Parathyroid adenoma (tissue), 2 donors: Measurements from ENCODE around the gene NPAS3.

Source experiments
- H2AFZ ChIP-seq: fragments of 300-600 bp; sonication (generic); one replicate; pipeline ENCODE4 v1.7.0; 2017; ENCODE audit warnings: antibody characterized with exemption, mild to moderate bottlenecking
- H3K27ac ChIP-seq: fragments of 300-600 bp; sonication (generic); one replicate; pipeline ENCODE4 v1.7.0; 2017
- H3K27me3 ChIP-seq: fragments of 300-600 bp; sonication (generic); one replicate; pipeline ENCODE4 v1.7.0; 2017; ENCODE audit warnings: low read length; ENCODE audit not compliant: control insufficient read depth, insufficient read depth
- H3K36me3 ChIP-seq: fragments of 300-600 bp; sonication (generic); one replicate; pipeline ENCODE4 v1.7.0; 2017; ENCODE audit warnings: low read length; ENCODE audit not compliant: control insufficient read depth, insufficient read depth
- H3K4me1 ChIP-seq: fragments of 300-600 bp; sonication (generic); one replicate; pipeline ENCODE4 v1.7.0; 2017; ENCODE audit warnings: control low read depth
- H3K4me2 ChIP-seq: fragments of 300-600 bp; sonication (generic); one replicate; pipeline ENCODE4 v1.7.0; 2017; ENCODE audit warnings: low read length
- H3K4me3 ChIP-seq: fragments of 300-600 bp; sonication (generic); one replicate; pipeline ENCODE4 v1.7.0; 2017; ENCODE audit warnings: low read depth, low read length
- H3K79me2 ChIP-seq: fragments of 300-600 bp; sonication (generic); one replicate; pipeline ENCODE4 v1.7.0; 2017; ENCODE audit warnings: control low read depth
- H3K9ac ChIP-seq: fragments of 300-600 bp; sonication (generic); one replicate; pipeline ENCODE4 v1.7.0; 2017; ENCODE audit warnings: mild to moderate bottlenecking
- H3K9me3 ChIP-seq: fragments of 300-600 bp; sonication (generic); one replicate; pipeline ENCODE4 v1.7.0; 2017; ENCODE audit warnings: low read length; ENCODE audit not compliant: control insufficient read depth
- TF ChIP-seq, protein P1 (sequence below): fragments of 300-600 bp; sonication (generic); IDR thresholded peaks from one replicate; pipeline ENCODE4 v1.7.0; 2017; ENCODE audit warnings: antibody characterized with exemption, mild to moderate bottlenecking
- donor health status: primary hyperparathyroidism.

Gene NPAS3

DNA sequence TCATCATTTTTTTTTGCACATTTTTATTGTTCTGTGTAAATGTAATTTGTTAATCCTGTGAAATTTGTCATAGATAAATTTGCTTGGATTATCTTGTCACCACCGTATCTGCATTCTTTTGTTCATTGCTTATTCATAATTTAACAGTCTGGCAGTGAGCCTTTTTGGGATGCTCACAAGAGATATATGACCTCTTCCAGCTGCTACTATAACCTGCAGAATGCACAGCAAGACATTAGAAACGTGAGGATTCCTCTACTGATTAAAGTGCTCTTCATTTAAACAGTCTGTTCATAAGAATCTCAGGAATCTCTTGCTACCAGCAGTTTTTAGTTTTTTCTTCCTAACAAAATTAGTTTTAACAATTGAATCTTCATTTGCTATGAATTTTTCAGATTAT lies 9.1 kb downstream of the NPAS3 start:
- H3K9me3 ChIP-seq: no peaks in the 10 kb centered on the region
- H3K4me3 ChIP-seq: no peak overlapping the region
- TF ChIP-seq, protein P1, sequence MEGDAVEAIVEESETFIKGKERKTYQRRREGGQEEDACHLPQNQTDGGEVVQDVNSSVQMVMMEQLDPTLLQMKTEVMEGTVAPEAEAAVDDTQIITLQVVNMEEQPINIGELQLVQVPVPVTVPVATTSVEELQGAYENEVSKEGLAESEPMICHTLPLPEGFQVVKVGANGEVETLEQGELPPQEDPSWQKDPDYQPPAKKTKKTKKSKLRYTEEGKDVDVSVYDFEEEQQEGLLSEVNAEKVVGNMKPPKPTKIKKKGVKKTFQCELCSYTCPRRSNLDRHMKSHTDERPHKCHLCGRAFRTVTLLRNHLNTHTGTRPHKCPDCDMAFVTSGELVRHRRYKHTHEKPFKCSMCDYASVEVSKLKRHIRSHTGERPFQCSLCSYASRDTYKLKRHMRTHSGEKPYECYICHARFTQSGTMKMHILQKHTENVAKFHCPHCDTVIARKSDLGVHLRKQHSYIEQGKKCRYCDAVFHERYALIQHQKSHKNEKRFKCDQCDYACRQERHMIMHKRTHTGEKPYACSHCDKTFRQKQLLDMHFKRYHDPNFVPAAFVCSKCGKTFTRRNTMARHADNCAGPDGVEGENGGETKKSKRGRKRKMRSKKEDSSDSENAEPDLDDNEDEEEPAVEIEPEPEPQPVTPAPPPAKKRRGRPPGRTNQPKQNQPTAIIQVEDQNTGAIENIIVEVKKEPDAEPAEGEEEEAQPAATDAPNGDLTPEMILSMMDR: no peak
- H3K36me3 ChIP-seq: no peaks in the 10 kb centered on the region
- no peaks in the 10 kb centered on the region for H3K27me3 ChIP-seq
- H3K27ac ChIP-seq: no peak overlapping the region
- H3K79me2 ChIP-seq: no peaks in the 10 kb centered on the region
- no peak overlapping the region for H3K4me2 ChIP-seq
- H3K9ac ChIP-seq: no peak overlapping the region
- no peak overlapping the region for H2AFZ ChIP-seq
- no peaks in the 10 kb centered on the region for H3K4me1 ChIP-seq

- Histone ChIP-seq H2AFZ (no peak overlapping the region), H3K27ac (no peak overlapping the region), H3K9ac (no peak overlapping the region), H3K4me1 (no peaks in the 10 kb centered on the region), H3K36me3 (no peaks in the 10 kb centered on the region), H3K9me3 (no peaks in the 10 kb centered on the region), H3K79me2 (no peaks in the 10 kb centered on the region), H3K27me3 (no peaks in the 10 kb centered on the region), H3K4me2 (no peak overlapping the region), H3K4me3 (no peak overlapping the region)
- TF ChIP-seq, protein P1: no peak
Observed at GRCh38 chr14:32950584-32950983, 11.9 kb downstream of the NPAS3 start.

DNA sequence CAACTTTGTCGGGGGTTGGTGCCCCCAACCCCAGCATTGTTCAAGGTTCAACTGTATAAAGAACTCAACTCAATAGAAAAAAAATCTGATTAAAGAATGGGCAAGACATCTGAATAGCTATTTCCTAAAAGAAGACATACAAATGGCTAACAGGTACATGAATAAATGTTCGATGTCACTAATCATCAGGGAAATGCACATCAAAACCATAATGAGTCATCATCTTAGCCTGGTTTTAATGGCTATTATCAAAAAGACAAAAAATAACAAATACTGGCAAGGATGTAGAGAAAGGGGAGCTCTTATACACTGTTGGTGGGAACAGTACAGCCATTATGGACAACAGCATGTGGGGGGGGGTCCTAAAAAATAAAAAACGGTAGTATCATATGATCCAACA lies 28.7 kb downstream of the NPAS3 start:
- Histone ChIP-seq H3K4me1 (no peaks in the 10 kb centered on the region), H3K27ac (no peak overlapping the region), H3K79me2 (no peaks in the 10 kb centered on the region), H3K4me2 (no peak overlapping the region), H3K9me3 (no peaks in the 10 kb centered on the region), H2AFZ (no peak overlapping the region), H3K36me3 (no peaks in the 10 kb centered on the region), H3K9ac (no peak overlapping the region), H3K27me3 (no peaks in the 10 kb centered on the region), H3K4me3 (no peak overlapping the region)
- TF ChIP-seq, protein P1: no peak

- no peaks in the 10 kb centered on the region for H3K36me3 ChIP-seq
- TF ChIP-seq, protein P1: no peak
- no peaks in the 10 kb centered on the region for H3K9me3 ChIP-seq
- no peaks in the 10 kb centered on the region for H3K79me2 ChIP-seq
- no peak overlapping the region for H2AFZ ChIP-seq
- H3K4me2 ChIP-seq: no peak overlapping the region
- H3K27me3 ChIP-seq: no peaks in the 10 kb centered on the region
- H3K4me1 ChIP-seq: no peaks in the 10 kb centered on the region
- H3K27ac ChIP-seq: no peak overlapping the region
- no peak overlapping the region for H3K9ac ChIP-seq
- no peak overlapping the region for H3K4me3 ChIP-seq
Observed at GRCh38 chr14:32968972-32969544, 30.4 kb downstream of the NPAS3 start.

- Histone ChIP-seq H3K4me1 (no peaks in the 10 kb centered on the region), H2AFZ (no peak overlapping the region), H3K27me3 (no peaks in the 10 kb centered on the region), H3K9ac (no peak overlapping the region), H3K79me2 (no peaks in the 10 kb centered on the region), H3K4me3 (no peak overlapping the region), H3K4me2 (no peak overlapping the region), H3K27ac (no peak overlapping the region), H3K36me3 (no peaks in the 10 kb centered on the region), H3K9me3 (no peaks in the 10 kb centered on the region)
- TF ChIP-seq, protein P1: no peak
Observed at GRCh38 chr14:32977913-32978312, 39.2 kb downstream of the NPAS3 start.
